HG03460 (cell line): Measurements from ENCODE around the gene ZSWIM1.
"Not testable (repeated sequence)": the region's sequence is repeated elsewhere in the genome, so short reads cannot be mapped to it uniquely, and the experiment has no call there.

Experiments
- ATAC-seq: cut with Tn5 transposase; IDR thresholded peaks from one replicate; pipeline ENCODE4 v1.9.1; 2021; ENCODE audit not compliant: unreplicated experiment

ZSWIM1 gene

GRCh38 chr20:45887346-45887715, 6.3 kb downstream of the ZSWIM1 start, which contains the start of gene SPATA25:
Gene SPATA25 (minus strand): TSS chr20:45887622. CDS start chr20:45887590, 32 bp downstream.
- ATAC-seq, result no peak

GRCh38 chr20:45888681-45889080, 7.7 kb downstream of the ZSWIM1 start:
- ATAC-seq, result no peak

- peak; percentile 31 for ATAC-seq
Observed at GRCh38 chr20:45890077-45890984, 9.3 kb downstream of the ZSWIM1 start.

GRCh38 chr20:45890985-45891983, 10.3 kb downstream of the ZSWIM1 start, which contains the start of the genes CTSA and NEURL2:
Gene CTSA (plus strand): TSS chr20:45891335. CDS start chr20:45891569, 234 bp downstream.
Gene NEURL2 (minus strand): TSS chr20:45891208. CDS start chr20:45890991, 217 bp downstream.
- peak; percentile 63 for ATAC-seq

- no peak for ATAC-seq
Observed at GRCh38 chr20:45892049-45892825, 11.2 kb downstream of the ZSWIM1 start.

GRCh38 chr20:45892828-45893500, 11.9 kb downstream of the ZSWIM1 start:
- ATAC-seq, result no peak

- ATAC-seq, result no peak
Observed at GRCh38 chr20:45893831-45894230, 12.8 kb downstream of the ZSWIM1 start.

- ATAC-seq, result no peak
Observed at GRCh38 chr20:45894797-45895196, 13.8 kb downstream of the ZSWIM1 start.

- no peak for ATAC-seq
Observed at GRCh38 chr20:45896641-45897161, 15.7 kb downstream of the ZSWIM1 start.

GRCh38 chr20:45897289-45897688, 16.3 kb downstream of the ZSWIM1 start:
- no peak for ATAC-seq

- ATAC-seq, result no peak
Observed at GRCh38 chr20:45897692-45898091, 16.7 kb downstream of the ZSWIM1 start.

- ATAC-seq, result no peak
Observed at GRCh38 chr20:45898285-45898684, 17.3 kb downstream of the ZSWIM1 start.

- no peak for ATAC-seq
Observed at GRCh38 chr20:45899046-45899835, 18.2 kb downstream of the ZSWIM1 start.

GRCh38 chr20:45901332-45901731, 20.3 kb downstream of the ZSWIM1 start:
- ATAC-seq, result not testable (repeated sequence)

- no peak for ATAC-seq
Observed at GRCh38 chr20:45902199-45902701, 21.2 kb downstream of the ZSWIM1 start.

- no peak for ATAC-seq
Observed at GRCh38 chr20:45904583-45905504, 23.8 kb downstream of the ZSWIM1 start.

- ATAC-seq, result no peak
Observed at GRCh38 chr20:45905505-45906079, 24.6 kb downstream of the ZSWIM1 start.
